ENCODE measurements around the gene ASPRV1.

- no peak for TF ChIP-seq CTCF (IDR thresholded peaks at IDR 0.05 in 8 of 11, conservative IDR thresholded peaks at IDR 0.05 in 3 of 11)
- no peak for TF ChIP-seq POLR2A (IDR thresholded peaks at IDR 0.05)
- TF ChIP-seq POLR2AphosphoS5 (IDR thresholded peaks at IDR 0.05) = no peak
These were observed 6.4 kb downstream of the ASPRV1 start for GRCh38 chr2:69955029-69955428.

All from spleen (tissue), 7 donors.